SK-N-SH treated with all-trans-retinoic acid at 6 μM for 48 hours (cell line): ENCODE results near the gene ZSWIM8.

Experiments
- ATAC-seq: fragments of 200-7000 bp; cut with Tn5 transposase; 3 replicates; pipeline ENCODE4 v1.9.1; 2020; ENCODE audit warnings: mild to moderate bottlenecking, moderate library complexity
- CREB5 ChIP-seq: fragments of 250-450 bp; sonication (Bioruptor Pico); IDR thresholded peaks from 2 replicates; pipeline ENCODE4 v1.5.1; 2020; ENCODE audit warnings: low read depth, mild to moderate bottlenecking, moderate library complexity
- CSRNP3 ChIP-seq: fragments of 250-450 bp; sonication (Bioruptor Pico); IDR thresholded peaks from 2 replicates; pipeline ENCODE4 v1.5.1; 2021; ENCODE audit warnings: mild to moderate bottlenecking, moderate library complexity
- ESRRG ChIP-seq: fragments of 250-450 bp; sonication (Bioruptor Pico); IDR thresholded peaks from 2 replicates; pipeline ENCODE4 v1.6.1; 2021; ENCODE audit warnings: mild to moderate bottlenecking
- ISL1 ChIP-seq: fragments of 250-450 bp; sonication (Bioruptor Pico); IDR thresholded peaks from 2 replicates; pipeline ENCODE4 v2.1.2; 2022; ENCODE audit warnings: mild to moderate bottlenecking, moderate library complexity
- OSR1 ChIP-seq: fragments of 250-450 bp; sonication (Bioruptor Pico); IDR thresholded peaks from 2 replicates; pipeline ENCODE4 v1.8.0; 2022; ENCODE audit warnings: moderate library complexity, mild to moderate bottlenecking, inconsistent platforms
- PATZ1 ChIP-seq: fragments of 250-450 bp; sonication (Bioruptor Pico); IDR thresholded peaks from 2 replicates; pipeline ENCODE4 v1.8.0; 2020; ENCODE audit warnings: mild to moderate bottlenecking, moderate library complexity, borderline replicate concordance
- PPARA ChIP-seq: fragments of 250-450 bp; sonication (Bioruptor Pico); IDR thresholded peaks from 2 replicates; pipeline ENCODE4 v1.5.0; 2020; ENCODE audit warnings: mild to moderate bottlenecking, borderline replicate concordance
- RARB ChIP-seq: fragments of 250-450 bp; sonication (Bioruptor Pico); IDR thresholded peaks from 2 replicates; pipeline ENCODE4 v1.8.0; 2021; ENCODE audit warnings: mild to moderate bottlenecking, moderate library complexity
- SNAI2 ChIP-seq: fragments of 250-450 bp; sonication (Bioruptor Pico); IDR thresholded peaks from 2 replicates; pipeline ENCODE4 v1.5.0; 2020; ENCODE audit warnings: mild to moderate bottlenecking, moderate library complexity
- TCF4 ChIP-seq: fragments of 250-450 bp; sonication (Bioruptor Pico); IDR thresholded peaks from 2 replicates; pipeline ENCODE4 v1.8.0; 2021; ENCODE audit warnings: mild to moderate bottlenecking, moderate library complexity, borderline replicate concordance
- TOX ChIP-seq: fragments of 250-450 bp; sonication (Bioruptor Pico); IDR thresholded peaks from 2 replicates; pipeline ENCODE4 v1.8.0; 2021; ENCODE audit warnings: mild to moderate bottlenecking, moderate library complexity, borderline replicate concordance
- TSHZ2 ChIP-seq: fragments of 250-450 bp; sonication (Bioruptor Pico); IDR thresholded peaks from 2 replicates; pipeline ENCODE4 v1.5.0; 2020; ENCODE audit warnings: mild to moderate bottlenecking, moderate library complexity
- ZC3H10 ChIP-seq: fragments of 250-450 bp; sonication (Bioruptor Pico); IDR thresholded peaks from 2 replicates; pipeline ENCODE4 v1.5.1; 2021; ENCODE audit warnings: mild to moderate bottlenecking, moderate library complexity
- ZFP3 ChIP-seq: fragments of 250-450 bp; sonication (Bioruptor Pico); IDR thresholded peaks from 2 replicates; pipeline ENCODE4 v1.5.0; 2020; ENCODE audit warnings: mild to moderate bottlenecking, moderate library complexity
- ZFP30 ChIP-seq: fragments of 450-650 bp; formaldehyde crosslinking; IDR thresholded peaks from 2 replicates; pipeline ENCODE4 v1.5.0; 2022; ENCODE audit warnings: mild to moderate bottlenecking, moderate library complexity
- ZNF565 ChIP-seq: fragments of 450-650 bp; formaldehyde crosslinking; conservative IDR thresholded peaks from 2 replicates; pipeline ENCODE4 v1.5.0; 2020; ENCODE audit warnings: low read depth, mild to moderate bottlenecking, moderate library complexity

The ZSWIM8 gene

GRCh38 chr10:73806176-73806950 lies 21.0 kb downstream of the ZSWIM8 start:
- TF ChIP-seq ZFP3 (CRISPR knock-in tag) = no peak
- TF ChIP-seq ISL1 (CRISPR knock-in tag) = no peak
- TF ChIP-seq OSR1 (CRISPR knock-in tag) = no peak
- TF ChIP-seq CSRNP3 (CRISPR knock-in tag) = no peak
- no peak for TF ChIP-seq TSHZ2 (CRISPR knock-in tag)
- TF ChIP-seq TCF4 (CRISPR knock-in tag) = no peak
- no peak for TF ChIP-seq TOX (CRISPR knock-in tag)
- no peak for TF ChIP-seq PATZ1 (CRISPR knock-in tag)
- TF ChIP-seq ZC3H10 (CRISPR knock-in tag) = no peak
- TF ChIP-seq SNAI2 (CRISPR knock-in tag) = no peak
- TF ChIP-seq ZNF565 = no peak
- TF ChIP-seq CREB5 (CRISPR knock-in tag) = no peak
- ATAC-seq = no peak

- TF ChIP-seq PATZ1 (CRISPR knock-in tag) (no peak), CSRNP3 (CRISPR knock-in tag) (no peak), RARB (no peak), TCF4 (CRISPR knock-in tag) (no peak), OSR1 (CRISPR knock-in tag) (no peak), ESRRG (CRISPR knock-in tag) (no peak), CREB5 (CRISPR knock-in tag) (no peak), SNAI2 (CRISPR knock-in tag) (no peak), PPARA (no peak), ZFP30 (CRISPR knock-in tag) (no peak)
- ATAC-seq = no peak
Observed at GRCh38 chr10:73807471-73807870, 22.1 kb downstream of the ZSWIM8 start.
